ENCODE data around the gene TMEM214.

TMEM214 gene

DNA sequence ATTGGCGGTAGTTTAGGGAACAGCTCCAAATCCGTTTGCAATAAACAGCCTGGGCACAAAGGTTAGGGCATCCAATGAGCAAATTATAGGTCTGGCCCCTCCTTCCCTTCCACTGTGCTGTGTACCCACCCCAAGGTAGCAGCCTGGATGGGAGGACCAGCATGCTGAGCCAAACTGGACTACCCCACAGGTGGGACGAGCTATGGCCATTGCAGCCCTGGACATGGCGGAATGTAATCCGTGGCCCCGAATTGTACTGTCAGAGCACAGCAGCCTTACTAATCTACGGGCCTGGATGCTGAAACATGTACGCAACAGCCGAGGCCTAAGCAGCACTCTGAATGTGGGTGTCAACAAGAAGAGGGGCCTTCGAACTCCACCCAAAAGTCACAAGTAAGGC, 25.4 kb downstream of the TMEM214 start:
- no peak overlapping the region for H3K4me3 Mint-ChIP-seq
- H3K27me3 Mint-ChIP-seq (ENCODE audit: low read depth) = no peaks in the 10 kb centered on the region
- H3K9me3 Mint-ChIP-seq = no peaks in the 10 kb centered on the region
- H3K27ac Mint-ChIP-seq = no peak overlapping the region
- H3K4me1 Mint-ChIP-seq (ENCODE audit: low read depth) = peaks cover 8% of the 10 kb centered on the region
- H3K36me3 Mint-ChIP-seq (ENCODE audit: low read depth) = peaks cover 24% of the 10 kb centered on the region

DNA sequence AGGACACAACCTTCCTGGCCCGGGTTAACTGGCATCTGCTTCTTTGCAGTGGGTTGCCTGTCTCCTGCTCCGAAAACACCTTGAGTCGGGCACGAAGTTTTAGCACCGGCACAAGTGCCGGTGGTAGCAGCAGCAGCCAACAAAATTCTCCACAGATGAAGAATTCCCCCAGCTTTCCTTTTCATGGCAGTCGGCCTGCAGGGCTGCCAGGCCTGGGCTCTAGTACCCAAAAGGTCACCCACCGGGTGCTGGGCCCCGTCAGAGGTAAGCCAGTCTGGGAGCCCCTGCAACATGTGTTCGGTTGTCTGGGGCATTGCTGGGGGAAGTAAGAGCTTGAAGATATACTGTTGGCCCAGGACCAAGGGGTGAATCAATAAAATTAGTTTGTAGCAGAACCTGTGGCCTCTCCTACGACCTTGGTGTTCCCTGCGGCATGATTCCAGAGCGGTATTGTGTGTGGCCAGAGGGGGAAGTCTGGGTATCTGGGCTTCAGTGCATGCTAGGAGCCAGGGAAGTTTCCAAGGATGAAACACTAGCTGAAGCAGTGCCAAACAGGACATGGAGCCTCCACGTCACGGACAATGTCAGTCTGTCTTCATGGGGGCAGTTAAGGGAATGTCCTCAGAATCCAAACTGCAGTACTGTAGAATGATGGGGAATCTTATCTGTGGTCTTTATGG, 26.5 kb downstream of the TMEM214 start:
- H3K4me3 Mint-ChIP-seq = no peak overlapping the region
- no peaks in the 10 kb centered on the region for H3K9me3 Mint-ChIP-seq
- H3K4me1 Mint-ChIP-seq (ENCODE audit: low read depth) = peaks cover 5% of the 10 kb centered on the region
- peaks cover 28% of the 10 kb centered on the region for H3K36me3 Mint-ChIP-seq (ENCODE audit: low read depth)
- no peak overlapping the region for H3K27ac Mint-ChIP-seq
- no peaks in the 10 kb centered on the region for H3K27me3 Mint-ChIP-seq (ENCODE audit: low read depth)

DNA sequence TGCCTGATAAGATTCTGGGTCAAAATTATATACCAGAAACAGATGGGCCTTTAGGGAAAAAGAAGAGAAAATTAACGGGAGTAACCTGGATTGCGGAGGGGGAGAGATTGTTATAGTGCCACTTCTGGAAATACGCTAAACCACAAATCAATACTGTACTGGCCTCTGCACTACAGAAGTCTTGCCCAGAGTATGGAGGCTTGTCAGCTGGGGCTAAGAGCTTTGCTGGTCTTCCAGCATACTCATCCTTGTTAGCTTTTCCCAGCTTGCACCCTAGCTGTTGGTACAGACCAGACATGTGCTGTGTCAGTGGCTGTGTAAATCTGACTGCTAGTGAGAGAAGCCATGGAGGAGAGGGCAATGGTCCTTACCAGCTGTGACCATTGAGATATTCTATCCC, 27.6 kb downstream of the TMEM214 start:
- no peak overlapping the region for H3K27ac Mint-ChIP-seq
- H3K4me3 Mint-ChIP-seq = no peak overlapping the region
- H3K9me3 Mint-ChIP-seq = no peaks in the 10 kb centered on the region
- peaks cover 27% of the 10 kb centered on the region for H3K36me3 Mint-ChIP-seq (ENCODE audit: low read depth)
- no peaks in the 10 kb centered on the region for H3K27me3 Mint-ChIP-seq (ENCODE audit: low read depth)
- peaks cover 7% of the 10 kb centered on the region for H3K4me1 Mint-ChIP-seq (ENCODE audit: low read depth)

DNA sequence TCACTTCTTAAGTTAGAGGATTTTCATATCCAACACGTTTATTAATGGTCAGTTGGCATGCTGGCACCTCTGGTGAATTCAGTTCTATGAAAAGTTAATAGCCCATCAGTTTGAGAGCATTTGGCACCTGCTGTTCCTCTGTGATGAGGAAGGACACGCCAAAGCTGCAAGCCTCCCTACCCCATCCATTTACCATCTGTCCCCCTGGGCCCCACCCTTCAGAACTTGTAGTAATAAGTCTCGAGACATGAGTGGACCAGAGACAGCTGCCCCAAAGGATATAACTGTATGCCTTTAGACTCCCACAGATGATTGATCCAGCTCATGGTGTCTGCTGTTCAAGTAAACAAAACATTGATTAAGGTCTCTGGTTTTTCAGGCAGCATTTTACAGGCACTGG, 32.4 kb downstream of the TMEM214 start:
- H3K4me1 Mint-ChIP-seq (ENCODE audit: low read depth) = peaks cover 28% of the 10 kb centered on the region
- no peaks in the 10 kb centered on the region for H3K9me3 Mint-ChIP-seq
- no peaks in the 10 kb centered on the region for H3K27me3 Mint-ChIP-seq (ENCODE audit: low read depth)
- peaks cover 53% of the 10 kb centered on the region for H3K36me3 Mint-ChIP-seq (ENCODE audit: low read depth)
- no peak overlapping the region for H3K27ac Mint-ChIP-seq
- H3K4me3 Mint-ChIP-seq = no peak overlapping the region

DNA sequence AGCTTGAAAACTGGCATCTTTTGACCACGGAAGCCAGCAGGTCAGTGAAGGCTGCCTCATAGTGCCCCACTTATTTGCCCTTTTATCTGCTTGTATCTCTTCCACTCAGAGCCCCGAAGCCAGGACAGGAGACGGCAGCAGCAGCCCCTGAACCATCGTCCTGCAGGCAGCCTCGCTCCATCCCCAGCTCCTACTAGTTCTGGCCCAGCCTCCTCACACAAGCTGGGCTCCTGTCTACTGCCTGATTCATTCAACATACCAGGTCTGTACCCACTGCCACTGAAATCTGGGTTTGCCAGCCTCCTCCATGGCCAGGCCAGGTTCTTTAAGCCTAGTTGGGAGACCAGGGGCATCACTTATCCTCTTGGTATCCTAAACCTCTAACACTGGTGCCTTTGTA, 34.6 kb downstream of the TMEM214 start:
- Mint-ChIP-seq H3K4me1 (ENCODE audit: low read depth) (peaks cover 39% of the 10 kb centered on the region), H3K4me3 (no peak overlapping the region), H3K27me3 (ENCODE audit: low read depth) (no peaks in the 10 kb centered on the region), H3K9me3 (no peaks in the 10 kb centered on the region), H3K27ac (no peak overlapping the region), H3K36me3 (ENCODE audit: low read depth) (peaks cover 53% of the 10 kb centered on the region)

DNA sequence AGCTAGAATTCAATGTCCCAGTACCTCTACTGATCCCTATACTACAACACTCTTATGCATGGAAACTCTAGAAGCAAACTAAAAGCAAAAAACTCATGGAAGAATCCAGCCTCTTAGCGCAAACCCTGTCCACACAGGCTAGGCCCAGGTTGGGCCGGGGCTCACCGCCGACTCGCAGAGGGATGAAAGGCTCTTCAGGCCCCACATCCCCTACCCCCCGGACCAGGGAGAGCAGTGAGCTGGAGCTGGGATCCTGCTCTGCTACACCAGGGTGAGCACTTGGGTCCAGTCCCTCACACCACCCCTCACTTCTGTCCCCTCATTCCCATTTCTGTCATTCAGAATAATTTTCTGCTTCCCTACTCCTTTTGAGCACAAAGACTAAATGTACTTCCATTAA, 36.7 kb downstream of the TMEM214 start:
- H3K36me3 Mint-ChIP-seq (ENCODE audit: low read depth) = peaks cover 43% of the 10 kb centered on the region
- no peaks in the 10 kb centered on the region for H3K9me3 Mint-ChIP-seq
- no peaks in the 10 kb centered on the region for H3K27me3 Mint-ChIP-seq (ENCODE audit: low read depth)
- peak overlapping the region; percentile 98 for H3K4me3 Mint-ChIP-seq
- H3K4me1 Mint-ChIP-seq (ENCODE audit: low read depth) = peaks cover 50% of the 10 kb centered on the region
- H3K27ac Mint-ChIP-seq = peak overlapping the region; percentile 38

DNA sequence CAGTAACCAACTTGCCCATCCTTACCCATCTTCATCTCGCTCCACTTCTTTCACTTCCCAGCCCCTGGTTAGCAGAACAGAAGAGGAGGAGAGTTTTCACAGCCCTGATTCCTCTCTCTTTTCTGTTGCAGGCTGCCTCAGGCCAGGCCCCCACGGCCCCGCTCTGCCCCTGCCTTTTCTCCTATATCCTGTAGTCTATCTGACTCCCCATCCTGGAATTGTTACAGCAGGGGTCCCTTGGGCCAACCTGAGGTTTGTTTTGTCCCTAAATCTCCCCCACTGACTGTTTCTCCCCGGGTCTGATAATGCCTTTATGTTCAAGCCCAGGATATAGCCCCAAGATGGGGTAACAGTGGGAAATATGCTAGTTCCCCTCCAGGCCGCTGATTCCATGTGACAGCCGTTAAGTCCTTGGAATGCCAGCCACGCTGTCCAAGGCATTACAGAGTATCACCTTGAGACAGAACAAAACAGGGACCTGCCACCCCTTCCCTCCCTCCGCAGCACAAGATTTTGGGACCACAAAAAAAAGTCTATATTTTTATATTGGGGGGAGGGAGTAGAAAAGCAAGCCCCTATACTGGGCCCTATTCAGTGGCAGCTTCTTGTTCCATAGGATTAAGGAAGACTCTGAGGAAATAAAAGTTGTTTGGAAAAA, 37.3 kb downstream of the TMEM214 start:
- Mint-ChIP-seq H3K27ac (peak overlapping the region; percentile 95), H3K4me1 (ENCODE audit: low read depth) (peaks cover 57% of the 10 kb centered on the region), H3K9me3 (no peaks in the 10 kb centered on the region), H3K36me3 (ENCODE audit: low read depth) (peaks cover 42% of the 10 kb centered on the region), H3K4me3 (peak overlapping the region; percentile 98), H3K27me3 (ENCODE audit: low read depth) (no peaks in the 10 kb centered on the region)

DNA sequence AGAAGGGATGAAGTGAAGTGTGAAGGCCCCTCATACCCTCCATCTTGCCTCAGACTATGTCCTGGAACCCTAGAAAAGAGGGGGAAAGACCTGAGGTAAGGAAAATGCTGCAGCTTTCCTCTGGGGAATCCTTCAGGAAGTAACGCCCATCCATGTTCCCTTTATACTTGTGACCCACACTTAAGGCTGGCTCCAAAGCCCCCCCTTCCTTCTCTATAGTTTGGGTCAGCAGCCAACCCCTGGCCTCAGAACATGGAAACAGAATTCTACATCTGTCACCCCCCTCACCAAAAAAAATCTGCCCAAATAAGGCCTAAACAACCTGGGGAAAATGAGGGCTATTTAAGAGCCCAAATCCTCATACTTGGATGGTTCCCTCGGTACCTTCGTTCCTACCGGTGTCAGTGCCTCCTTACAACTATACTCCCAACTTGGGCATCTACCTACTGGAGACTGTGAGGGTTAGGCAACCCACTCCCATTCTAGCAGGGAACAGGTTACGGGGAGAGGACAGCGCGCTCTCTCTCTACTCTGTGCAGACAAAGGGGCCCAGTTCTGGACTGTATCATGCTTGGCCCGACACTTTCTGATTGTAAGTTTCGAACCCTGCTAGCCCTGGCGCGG, 38.0 kb downstream of the TMEM214 start:
- Mint-ChIP-seq H3K4me3 (peak overlapping the region; percentile 98), H3K4me1 (ENCODE audit: low read depth) (peaks cover 56% of the 10 kb centered on the region), H3K36me3 (ENCODE audit: low read depth) (peaks cover 38% of the 10 kb centered on the region), H3K27me3 (ENCODE audit: low read depth) (no peaks in the 10 kb centered on the region), H3K9me3 (no peaks in the 10 kb centered on the region), H3K27ac (peak overlapping the region; percentile 95)

DNA sequence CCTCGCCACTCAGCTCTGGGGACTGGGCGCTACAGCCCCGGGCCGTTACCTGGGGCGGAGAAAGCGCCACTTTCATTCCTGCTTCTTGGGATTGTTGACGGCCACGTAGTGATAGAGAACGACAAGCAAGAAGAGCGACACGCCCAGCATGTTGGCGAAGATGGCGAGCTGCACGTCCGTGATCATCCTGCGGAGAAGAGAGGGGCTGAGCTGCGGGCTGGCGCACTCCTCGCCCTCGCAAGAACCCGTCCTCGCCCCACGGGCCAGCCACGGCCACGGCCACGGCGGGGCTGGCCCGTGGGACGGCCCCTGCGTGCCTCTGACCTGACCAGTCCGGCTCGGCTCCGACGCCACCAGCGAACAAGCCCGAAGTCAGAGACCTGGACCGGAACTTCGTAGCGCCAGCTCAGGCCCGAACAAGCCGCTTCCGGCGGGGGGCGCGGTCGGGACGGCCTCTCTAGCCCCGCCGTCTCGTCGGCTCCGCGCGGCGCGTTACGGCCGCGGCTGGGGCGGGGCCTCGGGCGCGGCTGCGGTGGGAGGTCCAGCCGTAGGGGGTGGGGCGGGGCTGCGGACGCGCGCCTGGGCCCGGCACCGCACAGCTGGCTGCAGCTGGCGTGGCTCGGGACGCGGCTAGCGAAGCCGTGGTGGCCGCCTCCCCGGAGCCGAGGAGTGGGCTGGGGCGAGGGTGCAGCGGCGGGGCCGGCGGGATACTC, 38.7 kb downstream of the TMEM214 start, which contains the start of gene OST4:
Gene OST4 (minus strand): TSS at position 378 of the 713 bp plus-strand sequence.
- Mint-ChIP-seq H3K27ac (peak within 1 kb of the TSS; percentile 95), H3K36me3 (ENCODE audit: low read depth) (peaks cover 35% of the 10 kb centered on the region), H3K9me3 (no peaks in the 10 kb centered on the region), H3K27me3 (ENCODE audit: low read depth) (no peaks in the 10 kb centered on the region), H3K4me3 (peak within 1 kb of the TSS; percentile 98), H3K4me1 (ENCODE audit: low read depth) (peaks cover 61% of the 10 kb centered on the region)

DNA sequence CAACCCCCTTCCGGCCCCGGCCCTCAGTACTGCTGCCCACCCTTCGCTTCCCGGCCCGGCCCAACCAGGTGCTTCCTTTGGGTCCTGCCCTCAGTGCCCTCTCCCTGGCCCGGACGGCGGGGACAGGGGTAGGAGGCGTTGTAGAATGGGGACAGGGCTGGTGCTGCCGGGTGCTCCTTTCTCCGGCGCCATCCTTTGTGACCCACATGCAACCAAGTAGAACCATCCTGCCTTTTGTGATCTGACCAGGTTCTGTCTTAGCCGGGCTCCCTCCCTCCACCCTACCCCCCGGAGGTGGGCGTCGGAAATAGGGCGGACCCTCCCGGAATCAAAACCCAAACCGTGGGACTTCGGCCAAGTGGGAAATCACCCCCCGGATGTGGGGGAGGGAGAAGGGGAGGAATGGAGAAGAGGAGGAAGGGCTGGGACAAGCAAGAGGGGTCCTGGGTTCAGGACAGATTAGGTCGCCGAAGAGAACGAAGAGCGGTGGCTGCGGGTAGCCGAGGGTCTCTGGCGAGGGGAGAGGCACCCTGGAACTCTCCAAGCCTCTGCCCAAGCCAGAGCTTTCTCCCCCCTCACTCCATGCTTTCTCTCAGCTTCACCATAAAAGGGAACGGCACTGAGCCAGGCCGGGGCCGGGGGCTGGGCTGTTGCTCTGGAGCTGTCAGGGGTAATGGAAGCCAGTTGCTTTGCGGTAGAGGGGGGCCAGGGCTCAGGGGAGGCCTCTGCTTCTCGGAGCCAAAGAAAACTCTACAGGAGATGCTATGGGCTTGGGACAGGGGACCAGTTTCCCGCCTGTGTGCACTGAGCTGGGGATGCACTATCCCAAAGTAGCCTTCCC, 39.4 kb downstream of the TMEM214 start:
- H3K36me3 Mint-ChIP-seq (ENCODE audit: low read depth) = peaks cover 35% of the 10 kb centered on the region
- peak overlapping the region; percentile 88 for H3K27ac Mint-ChIP-seq
- H3K4me1 Mint-ChIP-seq (ENCODE audit: low read depth) = peaks cover 66% of the 10 kb centered on the region
- no peaks in the 10 kb centered on the region for H3K9me3 Mint-ChIP-seq
- no peaks in the 10 kb centered on the region for H3K27me3 Mint-ChIP-seq (ENCODE audit: low read depth)
- H3K4me3 Mint-ChIP-seq = peak overlapping the region; percentile 83

DNA sequence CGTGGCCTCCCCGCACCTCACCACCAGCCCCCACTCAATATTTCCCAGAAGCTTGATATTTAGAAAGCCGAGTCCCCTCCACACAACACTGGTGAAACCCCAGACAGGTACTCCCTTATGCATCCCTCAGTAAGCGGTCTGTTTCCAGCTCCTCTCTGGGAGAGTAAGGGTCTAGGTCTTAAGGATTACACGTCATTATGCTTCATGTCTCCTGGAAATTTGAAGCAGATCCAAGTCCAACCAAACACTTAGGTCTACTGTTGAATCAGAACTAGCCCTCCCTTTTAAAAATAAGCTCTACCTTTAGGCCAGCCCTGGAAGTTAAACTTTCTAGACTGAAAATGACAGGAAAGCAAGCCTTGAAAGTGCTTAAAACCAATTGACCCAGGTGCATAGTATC, 40.2 kb downstream of the TMEM214 start:
- Mint-ChIP-seq H3K9me3 (no peaks in the 10 kb centered on the region), H3K36me3 (ENCODE audit: low read depth) (peaks cover 32% of the 10 kb centered on the region), H3K4me3 (peak overlapping the region; percentile 83), H3K4me1 (ENCODE audit: low read depth) (peaks cover 66% of the 10 kb centered on the region), H3K27me3 (ENCODE audit: low read depth) (no peaks in the 10 kb centered on the region), H3K27ac (peak overlapping the region; percentile 88)

DNA sequence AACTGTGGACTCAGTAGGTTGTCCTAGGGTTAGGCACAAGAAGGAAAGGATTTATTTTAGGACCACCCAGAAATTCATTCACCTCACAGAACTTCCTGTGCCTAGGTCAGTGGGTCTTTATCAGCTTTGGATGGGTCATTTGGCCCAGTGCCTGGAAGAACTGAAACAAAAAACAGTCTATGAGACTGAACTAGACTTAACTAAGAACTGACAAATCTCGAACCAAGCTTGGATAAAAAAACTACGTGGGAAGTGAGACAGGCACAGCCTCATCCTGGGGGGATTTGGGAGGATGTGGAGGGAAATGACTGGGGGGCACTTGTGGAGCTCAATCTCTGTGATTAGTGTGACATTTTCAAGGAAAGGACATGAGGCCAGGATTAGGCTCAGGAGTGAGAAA, 41.0 kb downstream of the TMEM214 start:
- Mint-ChIP-seq H3K27me3 (ENCODE audit: low read depth) (no peaks in the 10 kb centered on the region), H3K36me3 (ENCODE audit: low read depth) (peaks cover 24% of the 10 kb centered on the region), H3K27ac (peak overlapping the region; percentile 74), H3K4me1 (ENCODE audit: low read depth) (peaks cover 64% of the 10 kb centered on the region), H3K4me3 (no peak overlapping the region), H3K9me3 (no peaks in the 10 kb centered on the region)

DNA sequence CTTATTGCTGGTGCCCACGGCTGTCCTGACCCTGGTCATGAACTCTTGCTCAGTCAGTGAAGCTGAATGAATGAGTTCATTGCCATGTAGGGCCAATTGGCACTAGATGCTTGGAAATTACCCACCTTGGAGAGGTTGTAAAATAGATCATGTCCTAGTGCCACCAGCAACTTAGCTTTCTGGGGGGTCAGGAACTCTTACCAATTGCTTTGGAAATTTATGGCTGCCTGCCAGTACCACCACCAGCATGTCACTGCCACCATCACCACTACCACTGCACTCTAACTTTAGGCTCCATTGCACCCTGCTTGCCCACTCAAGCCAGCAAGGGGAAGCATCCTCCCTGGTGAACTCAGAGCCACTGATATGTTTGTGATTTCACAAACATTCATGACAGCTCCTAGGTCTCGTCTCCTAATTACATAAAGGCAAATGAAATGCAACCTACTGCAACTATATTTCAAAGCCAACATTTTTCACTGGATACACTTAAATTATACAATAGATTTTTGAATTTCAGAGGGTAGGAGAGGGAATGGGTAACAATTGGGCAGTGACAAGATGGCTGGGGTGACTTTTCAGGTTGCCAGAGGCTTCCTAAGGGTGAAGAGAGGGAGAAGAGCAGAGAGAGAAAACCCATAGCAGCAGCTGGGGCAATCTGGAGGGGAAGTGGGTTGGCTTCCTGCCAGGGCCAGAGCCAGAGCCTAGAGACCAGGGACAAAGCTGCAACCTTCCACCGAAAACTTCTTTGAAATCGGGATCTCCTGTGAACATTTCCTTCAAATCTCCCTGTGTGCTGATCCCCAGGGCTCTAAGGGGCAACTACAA, 42.2 kb downstream of the TMEM214 start:
- Mint-ChIP-seq H3K4me1 (ENCODE audit: low read depth) (peaks cover 54% of the 10 kb centered on the region), H3K27ac (peak overlapping the region; percentile 85), H3K36me3 (ENCODE audit: low read depth) (peaks cover 12% of the 10 kb centered on the region), H3K27me3 (ENCODE audit: low read depth) (no peaks in the 10 kb centered on the region), H3K9me3 (no peaks in the 10 kb centered on the region), H3K4me3 (peak overlapping the region; percentile 41)
